Cardiac muscle cell (in vitro differentiated cells and primary cell): Measurements from ENCODE around the gene ATAD3B. TPM values are rescaled to one million over a fixed set of nuclear protein-coding genes. Genes with fewer than 3 reads are reported as not detected.
"Not testable (repeated sequence)": the region's sequence is repeated elsewhere in the genome, so short reads cannot be mapped to it uniquely, and the experiment has no call there.

Source experiments
- DNase-seq, 2 donors: peaks; one replicate each; pipeline versions ENCODE4 v3.0.0 to v3.0.0-alpha.2; 2010 to 2017; ENCODE audit warnings: low read depth in 1 of 2, low spot score in 1 of 2
- H3K27ac ChIP-seq: fragments of 200-600 bp; sonication (generic); 2 replicates; pipeline ENCODE4 v1.5.1; 2016
- H3K27me3 ChIP-seq: fragments of 200-600 bp; sonication (generic); 2 replicates; pipeline ENCODE4 v1.6.0; 2016; ENCODE audit warnings: control low read depth
- H3K36me3 ChIP-seq: fragments of 200-600 bp; sonication (generic); 2 replicates; pipeline ENCODE4 v1.5.1; 2016; ENCODE audit warnings: control low read depth
- H3K4me1 ChIP-seq: fragments of 200-600 bp; sonication (generic); 2 replicates; pipeline ENCODE4 v1.8.1; 2017; ENCODE audit warnings: low read depth, mild to moderate bottlenecking, mixed run types
- H3K4me3 ChIP-seq: fragments of 200-600 bp; sonication (generic); 2 replicates; pipeline ENCODE4 v1.5.1; 2016; ENCODE audit warnings: mild to moderate bottlenecking
- H3K9me3 ChIP-seq: fragments of 200-600 bp; sonication (generic); 2 replicates; pipeline ENCODE4 v1.5.1; 2017; ENCODE audit warnings: low read depth, mild to moderate bottlenecking, control low read depth
- polyA plus RNA-seq: library from polyadenylated mRNA; unstranded; fragments of >200 nt; fragmentation: Nextera tagmentation; extraction: Ambion mirVana; gene quantifications from 2 replicates; pipeline ENCODE4 v1.2.1, GENCODE V29; 2016
- total RNA-seq: library from RNA; depleted of rRNA; stranded (reverse); fragments of >200 nt; gene quantifications from 2 replicates; pipeline ENCODE4 v1.2.3, GENCODE V29; 2016
- TF ChIP-seq, protein P1 (sequence below): IDR thresholded peaks from 2 replicates; pipeline ENCODE4 v1.5.1; 2012; ENCODE audit warnings: low read depth, mild to moderate bottlenecking, low read length

Gene ATAD3B
- total and polyA plus RNA-seq, 2 experiments from 2014 or later = 30.2 to 37.4 TPM

DNA sequence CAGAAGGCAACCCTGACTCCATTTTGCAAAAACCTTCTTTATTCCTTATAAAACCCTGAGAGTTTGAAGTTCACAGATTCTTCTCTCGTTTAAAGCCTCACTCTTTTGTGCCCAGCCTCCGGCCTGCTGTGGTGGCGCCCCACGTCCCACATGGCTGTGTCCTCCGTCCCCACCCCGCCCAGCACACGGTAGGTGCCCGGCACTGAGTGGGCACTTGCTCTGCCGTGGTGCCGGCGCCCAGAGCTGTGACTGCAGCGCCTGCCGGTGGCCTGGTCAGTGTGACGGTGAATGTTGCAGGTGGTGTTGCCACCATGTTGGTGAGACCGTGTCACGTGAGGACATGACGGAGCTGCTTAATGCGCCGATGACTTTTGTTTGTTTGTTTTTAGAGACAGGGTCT lies 49.8 kb downstream of the ATAD3B start:
- Histone ChIP-seq H3K4me3 (no peak overlapping the region), H3K36me3 (peaks cover 8% of the 10 kb centered on the region)
- TF ChIP-seq, protein P1, sequence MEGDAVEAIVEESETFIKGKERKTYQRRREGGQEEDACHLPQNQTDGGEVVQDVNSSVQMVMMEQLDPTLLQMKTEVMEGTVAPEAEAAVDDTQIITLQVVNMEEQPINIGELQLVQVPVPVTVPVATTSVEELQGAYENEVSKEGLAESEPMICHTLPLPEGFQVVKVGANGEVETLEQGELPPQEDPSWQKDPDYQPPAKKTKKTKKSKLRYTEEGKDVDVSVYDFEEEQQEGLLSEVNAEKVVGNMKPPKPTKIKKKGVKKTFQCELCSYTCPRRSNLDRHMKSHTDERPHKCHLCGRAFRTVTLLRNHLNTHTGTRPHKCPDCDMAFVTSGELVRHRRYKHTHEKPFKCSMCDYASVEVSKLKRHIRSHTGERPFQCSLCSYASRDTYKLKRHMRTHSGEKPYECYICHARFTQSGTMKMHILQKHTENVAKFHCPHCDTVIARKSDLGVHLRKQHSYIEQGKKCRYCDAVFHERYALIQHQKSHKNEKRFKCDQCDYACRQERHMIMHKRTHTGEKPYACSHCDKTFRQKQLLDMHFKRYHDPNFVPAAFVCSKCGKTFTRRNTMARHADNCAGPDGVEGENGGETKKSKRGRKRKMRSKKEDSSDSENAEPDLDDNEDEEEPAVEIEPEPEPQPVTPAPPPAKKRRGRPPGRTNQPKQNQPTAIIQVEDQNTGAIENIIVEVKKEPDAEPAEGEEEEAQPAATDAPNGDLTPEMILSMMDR = no peak

DNA sequence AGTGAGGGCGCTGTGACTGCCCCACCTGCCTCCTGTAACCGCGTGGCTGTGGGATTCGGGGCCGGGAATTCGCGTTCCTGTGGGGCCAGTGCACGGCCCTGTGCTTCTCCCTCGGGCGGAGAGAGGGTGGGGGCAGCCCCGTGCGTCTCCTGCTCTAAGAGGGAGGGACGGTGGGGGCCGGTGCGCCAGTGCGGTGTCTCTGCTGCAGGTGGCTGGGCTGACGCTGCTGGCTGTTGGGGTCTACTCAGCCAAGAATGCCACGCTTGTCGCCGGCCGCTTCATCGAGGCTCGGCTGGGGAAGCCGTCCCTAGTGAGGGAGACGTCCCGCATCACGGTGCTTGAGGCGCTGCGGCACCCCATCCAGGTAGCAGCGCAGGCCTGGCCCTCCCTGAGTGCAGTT lies 51.0 kb downstream of the ATAD3B start:
- DNase-seq, H3K9me3 ChIP-seq, H3K4me3 ChIP-seq, H3K4me1 ChIP-seq, H3K36me3 ChIP-seq, H3K27ac ChIP-seq, H3K27me3 ChIP-seq: not testable (repeated sequence)

More for the DNA sequence above, 49.8 kb downstream of the ATAD3B start:
- no peaks in the 10 kb centered on the region for H3K4me1 ChIP-seq
- DNase-seq = no peak
- H3K27me3 ChIP-seq = no peaks in the 10 kb centered on the region
- no peaks in the 10 kb centered on the region for H3K9me3 ChIP-seq
- no peak overlapping the region for H3K27ac ChIP-seq

DNA sequence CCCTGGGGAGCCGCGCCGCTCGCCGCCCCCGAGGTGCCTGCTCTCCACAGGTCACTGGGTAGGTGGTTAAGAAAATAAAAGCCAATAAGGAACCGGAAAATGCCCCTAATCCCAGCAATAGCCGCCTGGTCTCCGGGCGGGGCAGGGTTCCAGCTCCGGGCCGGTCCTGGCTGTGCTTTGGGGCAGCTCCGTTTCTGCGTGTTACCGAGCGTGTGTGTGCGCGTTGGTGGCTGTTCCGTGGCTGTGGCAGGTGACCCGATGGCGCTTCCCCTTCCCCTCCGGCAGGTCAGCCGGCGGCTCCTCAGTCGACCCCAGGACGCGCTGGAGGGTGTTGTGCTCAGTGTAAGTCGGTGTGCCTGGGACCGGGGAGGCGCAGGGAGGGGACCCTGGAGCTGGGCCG lies 51.7 kb downstream of the ATAD3B start:
- H3K4me1 ChIP-seq, H3K36me3 ChIP-seq, H3K27ac ChIP-seq, H3K4me3 ChIP-seq, H3K27me3 ChIP-seq, H3K9me3 ChIP-seq, DNase-seq: not testable (repeated sequence)

DNA sequence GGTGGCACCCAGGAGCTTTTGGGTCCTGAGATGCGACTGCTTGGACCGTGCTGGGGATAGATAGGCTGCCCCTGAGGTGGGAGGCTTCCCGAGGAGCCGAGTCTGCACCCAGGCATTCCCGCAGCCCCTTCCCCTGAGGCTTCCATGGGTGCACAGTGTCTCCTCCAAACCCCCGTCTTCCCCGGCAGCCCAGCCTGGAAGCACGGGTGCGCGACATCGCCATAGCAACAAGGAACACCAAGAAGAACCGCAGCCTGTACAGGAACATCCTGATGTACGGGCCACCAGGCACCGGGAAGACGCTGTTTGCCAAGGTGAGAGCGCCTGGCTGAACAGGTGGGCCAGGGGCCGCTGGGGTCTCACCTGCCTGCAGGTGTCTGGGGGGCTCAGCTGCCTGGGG lies 52.1 kb downstream of the ATAD3B start:
- not testable (repeated sequence) for H3K27ac ChIP-seq, H3K36me3 ChIP-seq, H3K9me3 ChIP-seq, DNase-seq, H3K4me1 ChIP-seq, H3K27me3 ChIP-seq, H3K4me3 ChIP-seq

DNA sequence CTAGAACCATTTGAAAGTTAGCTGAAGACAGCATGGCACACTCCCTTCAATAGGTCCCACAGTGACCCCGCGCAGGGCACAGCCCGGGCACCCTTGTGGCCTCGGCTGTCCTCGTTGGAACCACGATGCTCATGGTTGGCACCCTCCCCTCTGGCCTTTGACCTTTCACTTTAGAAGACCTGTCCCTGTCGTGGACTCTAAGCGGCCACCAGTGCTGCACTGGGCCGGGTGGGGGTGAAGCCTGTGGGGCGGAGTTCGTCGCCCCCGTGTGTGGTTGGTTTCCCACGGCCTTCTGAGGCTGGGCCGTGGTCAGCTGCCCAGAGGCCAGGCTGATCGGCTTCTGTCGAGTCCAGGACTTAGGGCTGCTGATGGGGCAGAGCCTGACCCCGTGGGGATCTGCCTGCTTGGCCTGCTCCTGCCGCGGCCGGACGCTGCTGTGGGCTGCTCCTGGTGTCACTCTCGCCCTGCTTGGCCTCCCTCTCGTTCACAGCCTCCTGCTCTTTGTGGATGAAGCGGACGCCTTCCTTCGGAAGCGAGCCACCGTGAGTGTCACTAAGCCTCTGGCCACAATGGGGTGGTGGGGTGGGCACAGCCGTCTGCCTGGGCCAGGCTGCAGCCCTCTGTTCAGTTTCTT lies 53.3 kb downstream of the ATAD3B start:
- not testable (repeated sequence) for H3K36me3 ChIP-seq, DNase-seq

DNA sequence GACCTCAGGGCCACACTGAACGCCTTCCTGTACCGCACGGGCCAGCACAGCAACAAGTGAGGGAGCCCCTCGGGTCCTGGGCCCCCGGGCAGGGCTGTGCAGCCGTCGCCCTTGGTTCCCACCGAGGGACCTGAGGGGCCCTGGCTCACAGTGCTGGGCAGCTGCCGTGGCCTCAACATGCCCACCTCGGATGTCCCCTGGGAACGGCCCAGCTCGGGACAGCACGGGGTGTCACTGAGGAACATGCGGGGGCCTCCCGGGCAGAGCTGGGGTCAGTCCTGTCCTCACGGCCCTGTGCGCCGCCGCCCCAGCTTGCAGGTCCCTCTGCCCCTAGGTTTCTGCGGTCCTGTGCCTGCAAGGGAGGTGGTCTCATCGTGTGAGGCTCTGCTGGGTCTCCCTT lies 54.9 kb downstream of the ATAD3B start:
- not testable (repeated sequence) for H3K4me1 ChIP-seq, DNase-seq, H3K27ac ChIP-seq, H3K9me3 ChIP-seq, H3K27me3 ChIP-seq, H3K36me3 ChIP-seq, H3K4me3 ChIP-seq

More for the DNA sequence above, 53.3 kb downstream of the ATAD3B start:
- H3K9me3 ChIP-seq, H3K27ac ChIP-seq, H3K4me3 ChIP-seq, H3K4me1 ChIP-seq, H3K27me3 ChIP-seq: not testable (repeated sequence)

DNA sequence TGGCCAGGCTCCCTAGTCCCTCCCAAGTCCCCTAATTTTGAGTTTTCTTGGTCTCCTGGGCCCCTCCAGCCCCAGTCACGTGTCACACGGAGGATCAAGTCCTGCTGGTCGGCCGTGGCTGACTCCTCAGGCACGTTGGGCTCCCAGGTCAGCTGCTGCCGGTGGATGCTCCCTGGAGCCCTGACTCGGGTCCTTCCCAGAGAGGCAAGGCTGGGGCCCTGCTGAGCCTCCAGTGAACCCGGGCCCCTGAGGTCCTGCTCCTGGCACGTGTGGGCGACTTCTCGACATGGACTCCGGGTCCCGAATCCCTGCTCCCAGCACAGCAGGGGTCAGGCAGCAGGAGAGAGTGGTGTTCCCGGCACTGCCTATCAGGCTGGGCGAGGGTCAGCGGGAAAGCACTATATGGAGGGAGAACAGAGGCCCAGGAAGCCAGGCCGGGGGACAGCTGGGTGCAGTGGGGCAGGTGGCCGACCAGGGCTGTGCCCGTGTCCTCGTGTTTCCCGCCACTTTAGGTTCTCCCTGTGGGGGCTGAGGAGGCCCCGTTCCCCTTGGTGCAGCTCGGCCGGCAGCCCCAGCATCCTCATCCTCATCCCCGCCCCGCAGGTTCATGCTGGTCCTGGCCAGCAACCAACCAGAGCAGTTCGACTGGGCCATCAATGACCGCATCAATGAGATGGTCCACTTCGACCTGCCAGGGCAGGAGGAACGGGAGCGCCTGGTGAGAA lies 55.7 kb downstream of the ATAD3B start:
- H3K27ac ChIP-seq = no peak overlapping the region
- TF ChIP-seq, protein P1 = no peak
- no peak for DNase-seq
- no peaks in the 10 kb centered on the region for H3K27me3 ChIP-seq
- peaks cover 7% of the 10 kb centered on the region for H3K36me3 ChIP-seq
- H3K9me3 ChIP-seq = no peaks in the 10 kb centered on the region
- H3K4me3 ChIP-seq = no peak overlapping the region
- H3K4me1 ChIP-seq = no peaks in the 10 kb centered on the region
